ENCODE measurements around the gene ABCC6. TPM values are rescaled to one million over a fixed set of nuclear protein-coding genes. Genes with fewer than 3 reads are reported as not detected.
"Not testable (repeated sequence)": the region's sequence is repeated elsewhere in the genome, so short reads cannot be mapped to it uniquely, and the experiment has no call there.

ABCC6 gene
- total and polyA plus RNA-seq, 7 experiments from 2014 or later: 0.08 to 3.9 (median 0.15) TPM; not detected in 3

GRCh38 chr16:16263947-16264346 lies 40.7 kb upstream of the ABCC6 start:
- intact Hi-C loops (cut with micrococcal nuclease); DNase-seq; H3K27me3 Mint-ChIP-seq; H3K27ac Mint-ChIP-seq; H3K27ac ChIP-seq (ENCODE audit: low read depth, low read length); H3K4me1 Mint-ChIP-seq; H3K4me3 ChIP-seq (ENCODE audit: low read length); H3K9me3 Mint-ChIP-seq; CTCF ChIA-PET; H3K4me3 Mint-ChIP-seq; H3K4me1 ChIP-seq (ENCODE audit: control insufficient read depth in 2 of 2, insufficient read depth in 2 of 2, low read length in 2 of 2); H3K9me3 ChIP-seq (ENCODE audit: control insufficient read depth in 2 of 3, low read length in 3 of 3); H3K36me3 ChIP-seq (ENCODE audit: control insufficient read depth in 2 of 3, insufficient read depth in 3 of 3, low read length in 3 of 3); POLR2A ChIA-PET; H3K27me3 ChIP-seq (ENCODE audit: control insufficient read depth in 2 of 2, insufficient read depth in 2 of 2, low read length in 2 of 2): not testable (repeated sequence)
- ATAC-seq: peak; percentile 36
- H3K36me3 Mint-ChIP-seq: peaks cover 0 to 20% (median 9%) of the 10 kb centered on the region in 5 donors

- DNase-seq; H3K27ac Mint-ChIP-seq; POLR2A ChIA-PET; H3K9me3 ChIP-seq (ENCODE audit: control insufficient read depth in 2 of 3, low read length in 3 of 3); H3K27me3 Mint-ChIP-seq; H3K9me3 Mint-ChIP-seq; H3K4me3 Mint-ChIP-seq; H3K36me3 ChIP-seq (ENCODE audit: control insufficient read depth in 2 of 3, insufficient read depth in 3 of 3, low read length in 3 of 3); H3K27ac ChIP-seq (ENCODE audit: low read depth, low read length); H3K27me3 ChIP-seq (ENCODE audit: control insufficient read depth in 2 of 2, insufficient read depth in 2 of 2, low read length in 2 of 2); CTCF ChIA-PET; H3K4me1 Mint-ChIP-seq; intact Hi-C loops (cut with micrococcal nuclease); H3K4me1 ChIP-seq (ENCODE audit: control insufficient read depth in 2 of 2, insufficient read depth in 2 of 2, low read length in 2 of 2); H3K4me3 ChIP-seq (ENCODE audit: low read length); ATAC-seq: not testable (repeated sequence)
- H3K36me3 Mint-ChIP-seq: peaks cover 0 to 15% (median under 1%) of the 10 kb centered on the region in 5 donors
Measured at GRCh38 chr16:16262954-16263555, 39.8 kb upstream of the ABCC6 start.

- H3K4me1 Mint-ChIP-seq; H3K4me3 Mint-ChIP-seq; H3K4me3 ChIP-seq (ENCODE audit: low read length); ATAC-seq; H3K27me3 Mint-ChIP-seq; DNase-seq; H3K9me3 Mint-ChIP-seq; POLR2A ChIA-PET; CTCF ChIA-PET; H3K36me3 ChIP-seq (ENCODE audit: control insufficient read depth in 2 of 3, insufficient read depth in 3 of 3, low read length in 3 of 3); H3K36me3 Mint-ChIP-seq; H3K27me3 ChIP-seq (ENCODE audit: control insufficient read depth in 2 of 2, insufficient read depth in 2 of 2, low read length in 2 of 2); H3K4me1 ChIP-seq (ENCODE audit: control insufficient read depth in 2 of 2, insufficient read depth in 2 of 2, low read length in 2 of 2); H3K27ac ChIP-seq (ENCODE audit: low read depth, low read length); intact Hi-C loops (cut with micrococcal nuclease); H3K9me3 ChIP-seq (ENCODE audit: control insufficient read depth in 2 of 3, low read length in 3 of 3); H3K27ac Mint-ChIP-seq: not testable (repeated sequence)
Measured at GRCh38 chr16:16259971-16260370, 36.7 kb upstream of the ABCC6 start.

GRCh38 chr16:16258822-16259221 lies 35.5 kb upstream of the ABCC6 start:
- H3K27ac ChIP-seq (ENCODE audit: low read depth, low read length); DNase-seq; H3K9me3 ChIP-seq (ENCODE audit: control insufficient read depth in 2 of 3, low read length in 3 of 3); H3K4me3 Mint-ChIP-seq; H3K36me3 ChIP-seq (ENCODE audit: control insufficient read depth in 2 of 3, insufficient read depth in 3 of 3, low read length in 3 of 3); H3K4me1 ChIP-seq (ENCODE audit: control insufficient read depth in 2 of 2, insufficient read depth in 2 of 2, low read length in 2 of 2); ATAC-seq; CTCF ChIA-PET; H3K27ac Mint-ChIP-seq; H3K27me3 Mint-ChIP-seq; H3K4me3 ChIP-seq (ENCODE audit: low read length); POLR2A ChIA-PET; H3K9me3 Mint-ChIP-seq; H3K27me3 ChIP-seq (ENCODE audit: control insufficient read depth in 2 of 2, insufficient read depth in 2 of 2, low read length in 2 of 2); intact Hi-C loops (cut with micrococcal nuclease); H3K4me1 Mint-ChIP-seq: not testable (repeated sequence)
- H3K36me3 Mint-ChIP-seq: peaks cover 0 to 13% (median 2%) of the 10 kb centered on the region in 5 donors

GRCh38 chr16:16257301-16257923 lies 34.1 kb upstream of the ABCC6 start:
- intact Hi-C loops (cut with micrococcal nuclease); H3K27me3 ChIP-seq (ENCODE audit: control insufficient read depth in 2 of 2, insufficient read depth in 2 of 2, low read length in 2 of 2); H3K36me3 Mint-ChIP-seq; H3K27ac ChIP-seq (ENCODE audit: low read depth, low read length); H3K4me1 Mint-ChIP-seq; H3K4me3 ChIP-seq (ENCODE audit: low read length); POLR2A ChIA-PET; H3K27me3 Mint-ChIP-seq; H3K4me3 Mint-ChIP-seq; H3K9me3 Mint-ChIP-seq; H3K36me3 ChIP-seq (ENCODE audit: control insufficient read depth in 2 of 3, insufficient read depth in 3 of 3, low read length in 3 of 3); H3K9me3 ChIP-seq (ENCODE audit: control insufficient read depth in 2 of 3, low read length in 3 of 3); ATAC-seq; CTCF ChIA-PET; H3K4me1 ChIP-seq (ENCODE audit: control insufficient read depth in 2 of 2, insufficient read depth in 2 of 2, low read length in 2 of 2): not testable (repeated sequence)
- DNase-seq: peak in 2 of 9 donors; percentile 0 to 4
- peak overlapping the region in 1 of 9 donors; percentile 42 for H3K27ac Mint-ChIP-seq

GRCh38 chr16:16252377-16252776 lies 29.1 kb upstream of the ABCC6 start:
- DNase-seq; CTCF ChIA-PET; H3K9me3 ChIP-seq (ENCODE audit: control insufficient read depth in 2 of 3, low read length in 3 of 3); intact Hi-C loops (cut with micrococcal nuclease); H3K9me3 Mint-ChIP-seq; H3K4me1 ChIP-seq (ENCODE audit: control insufficient read depth in 2 of 2, insufficient read depth in 2 of 2, low read length in 2 of 2); POLR2A ChIA-PET; ATAC-seq; H3K36me3 Mint-ChIP-seq; H3K4me1 Mint-ChIP-seq; H3K27ac ChIP-seq (ENCODE audit: low read depth, low read length); H3K4me3 ChIP-seq (ENCODE audit: low read length); H3K27me3 Mint-ChIP-seq; H3K36me3 ChIP-seq (ENCODE audit: control insufficient read depth in 2 of 3, insufficient read depth in 3 of 3, low read length in 3 of 3); H3K27me3 ChIP-seq (ENCODE audit: control insufficient read depth in 2 of 2, insufficient read depth in 2 of 2, low read length in 2 of 2); H3K4me3 Mint-ChIP-seq; H3K27ac Mint-ChIP-seq: not testable (repeated sequence)

GRCh38 chr16:16249621-16250330 lies 26.5 kb upstream of the ABCC6 start:
- H3K27me3 Mint-ChIP-seq; H3K36me3 ChIP-seq (ENCODE audit: control insufficient read depth in 2 of 3, insufficient read depth in 3 of 3, low read length in 3 of 3); H3K9me3 ChIP-seq (ENCODE audit: control insufficient read depth in 2 of 3, low read length in 3 of 3); DNase-seq; H3K4me3 Mint-ChIP-seq; H3K27ac Mint-ChIP-seq; H3K27me3 ChIP-seq (ENCODE audit: control insufficient read depth in 2 of 2, insufficient read depth in 2 of 2, low read length in 2 of 2); H3K4me1 ChIP-seq (ENCODE audit: control insufficient read depth in 2 of 2, insufficient read depth in 2 of 2, low read length in 2 of 2); intact Hi-C loops (cut with micrococcal nuclease); H3K27ac ChIP-seq (ENCODE audit: low read depth, low read length); CTCF ChIA-PET; H3K9me3 Mint-ChIP-seq; ATAC-seq; H3K36me3 Mint-ChIP-seq; H3K4me3 ChIP-seq (ENCODE audit: low read length); POLR2A ChIA-PET; H3K4me1 Mint-ChIP-seq: not testable (repeated sequence)

Data from naive thymus-derived CD4-positive, alpha-beta T cell (primary cell).